WI38 (cell line): Measurements from ENCODE around the gene FBXW7.

Experiments
- H3K4me3 ChIP-seq: 2 replicates; pipeline ENCODE4 v1.5.1; 2011; ENCODE audit warnings: low read depth, mild to moderate bottlenecking, control low read depth, low read length
- CTCF ChIP-seq: IDR thresholded peaks from 2 replicates; pipeline ENCODE4 v1.5.1; 2012; ENCODE audit warnings: low read depth, mild to moderate bottlenecking, control low read depth, low read length

The FBXW7 gene

GRCh38 chr4:152394791-152395190 lies 141.1 kb downstream of the FBXW7 start:
- TF ChIP-seq CTCF = no peak

GRCh38 chr4:152392079-152392478 lies 143.8 kb downstream of the FBXW7 start:
- no peak for TF ChIP-seq CTCF

More at GRCh38 chr4:152394791-152395190, 141.1 kb downstream of the FBXW7 start:
- no peak overlapping the region for H3K4me3 ChIP-seq

GRCh38 chr4:152390216-152390615 lies 145.7 kb downstream of the FBXW7 start:
- no peak overlapping the region for H3K4me3 ChIP-seq
- no peak for TF ChIP-seq CTCF

More at GRCh38 chr4:152392079-152392478, 143.8 kb downstream of the FBXW7 start:
- no peak overlapping the region for H3K4me3 ChIP-seq

GRCh38 chr4:152389359-152389758 lies 146.5 kb downstream of the FBXW7 start:
- no peak overlapping the region for H3K4me3 ChIP-seq
- TF ChIP-seq CTCF = no peak

- peak; percentile 50; the same call in 1 of the 2 replicates for TF ChIP-seq CTCF
- H3K4me3 ChIP-seq = no peak overlapping the region
Measured at GRCh38 chr4:152385551-152385950, 150.3 kb downstream of the FBXW7 start.

- no peak for TF ChIP-seq CTCF
- peak overlapping the region; percentile 34 for H3K4me3 ChIP-seq
Measured at GRCh38 chr4:152382057-152382785, 153.7 kb downstream of the FBXW7 start.

- TF ChIP-seq CTCF = no peak
Measured at GRCh38 chr4:152380919-152381318, 155.0 kb downstream of the FBXW7 start.

More at GRCh38 chr4:152380919-152381318, 155.0 kb downstream of the FBXW7 start:
- H3K4me3 ChIP-seq = no peak overlapping the region
